Activated CD4-positive, CD25-positive, alpha-beta regulatory T cell treated with anti-CD3 and anti-CD28 coated beads, Interleukin-2, amount 50 U/mL, for 24 hours (primary cell): ENCODE measurements around the gene MARF1.
"Not testable (repeated sequence)": the region's sequence is repeated elsewhere in the genome, so short reads cannot be mapped to it uniquely, and the experiment has no call there.

Experiments used
- ATAC-seq, 2 donors: fragments of 150-1000 bp; cut with Tn5 transposase; one replicate each; pipeline ENCODE4 v1.10.0; 2021; ENCODE audit warnings: mild to moderate bottlenecking in 1 of 2, moderate library complexity in 1 of 2

MARF1 gene

DNA sequence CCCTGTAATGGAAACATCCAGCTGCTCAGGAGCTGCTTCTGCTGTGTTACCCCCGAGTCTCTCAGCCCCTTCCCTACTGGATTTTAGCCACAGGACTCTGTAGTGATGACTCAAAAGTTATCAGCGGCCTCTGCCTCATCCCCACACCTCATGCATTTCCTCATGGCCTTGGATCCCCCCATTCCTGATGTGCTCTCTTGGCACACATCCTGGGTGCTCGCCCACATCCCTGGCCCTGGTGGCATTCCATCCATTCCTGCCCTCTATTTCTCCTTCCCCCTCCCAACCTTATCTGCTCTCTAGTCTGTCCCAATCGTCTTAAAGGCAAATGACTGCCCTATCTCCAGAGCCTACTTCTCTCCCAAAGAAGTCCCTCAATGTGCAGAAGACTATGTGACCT lies 24.6 kb downstream of the MARF1 start:
- ATAC-seq = no peak

- no peak for ATAC-seq
Measured at GRCh38 chr16:15617901-15618300, 25.1 kb downstream of the MARF1 start.

- ATAC-seq = no peak
Measured at GRCh38 chr16:15616475-15617165, 26.3 kb downstream of the MARF1 start.

GRCh38 chr16:15616012-15616411 lies 26.9 kb downstream of the MARF1 start:
- no peak for ATAC-seq

- no peak for ATAC-seq
Measured at GRCh38 chr16:15613676-15614075, 29.3 kb downstream of the MARF1 start.

GRCh38 chr16:15611610-15612009 lies 31.3 kb downstream of the MARF1 start:
- ATAC-seq = no peak

GRCh38 chr16:15610369-15610871 lies 32.5 kb downstream of the MARF1 start:
- ATAC-seq = peak; percentile 76 to 82

DNA sequence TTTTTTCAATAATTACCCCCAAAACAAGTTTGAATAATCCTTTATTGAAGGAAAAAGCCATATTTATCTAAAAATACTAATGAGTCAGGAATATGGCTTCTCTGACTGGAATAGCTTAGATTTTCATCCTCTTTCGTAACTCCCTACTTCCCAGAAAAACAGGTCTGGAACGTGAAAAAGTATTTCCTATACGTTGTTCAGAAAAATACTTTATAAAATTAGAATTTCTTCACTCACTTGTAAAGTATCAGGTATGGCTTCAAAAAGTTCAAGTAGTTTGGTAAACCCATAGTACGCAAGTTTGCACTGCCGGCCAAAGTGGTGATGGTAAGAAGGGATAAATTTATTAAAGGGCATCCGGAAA lies 33.7 kb downstream of the MARF1 start:
- no peak for ATAC-seq

DNA sequence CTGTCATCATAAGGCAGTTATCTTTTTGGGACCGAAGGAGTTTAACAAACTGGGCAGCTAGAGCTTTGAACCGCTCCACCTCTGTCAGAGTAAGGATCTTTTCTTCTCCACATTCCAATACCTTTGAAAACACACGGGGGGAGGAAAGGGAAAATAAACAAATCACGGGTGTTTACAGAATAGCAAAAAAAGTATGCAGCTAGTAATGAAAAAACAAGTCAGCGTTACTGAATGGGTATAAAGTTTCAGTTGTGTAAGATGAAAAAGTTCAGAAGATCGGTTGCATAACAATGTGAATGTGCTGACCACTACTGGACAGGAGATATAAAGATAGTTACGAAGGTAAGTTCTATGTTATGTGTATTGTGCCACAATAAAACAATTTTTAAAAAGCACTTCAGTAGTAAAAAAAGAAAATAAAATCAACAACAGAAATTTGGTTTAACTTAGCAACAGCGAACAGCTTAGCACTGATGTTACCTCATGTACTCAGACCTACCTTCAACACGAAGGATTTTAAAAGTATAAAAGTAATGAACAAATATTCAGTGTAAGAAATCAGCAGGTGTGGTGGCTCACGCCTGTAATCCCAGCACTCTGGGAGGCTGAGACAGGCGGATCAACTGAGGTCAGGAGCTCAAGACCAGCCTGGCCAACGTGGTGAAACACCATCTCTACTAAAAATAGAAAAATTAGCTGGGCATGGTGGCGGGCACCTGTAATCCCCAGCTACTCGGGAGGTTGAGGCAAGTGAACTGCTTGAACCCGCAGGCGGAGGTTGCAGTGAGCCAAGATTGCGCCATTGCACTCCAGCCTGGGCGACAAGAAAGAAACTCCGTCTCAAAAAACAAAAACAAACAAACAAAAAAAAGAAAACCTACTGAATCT lies 34.3 kb downstream of the MARF1 start:
- ATAC-seq = no peak

DNA sequence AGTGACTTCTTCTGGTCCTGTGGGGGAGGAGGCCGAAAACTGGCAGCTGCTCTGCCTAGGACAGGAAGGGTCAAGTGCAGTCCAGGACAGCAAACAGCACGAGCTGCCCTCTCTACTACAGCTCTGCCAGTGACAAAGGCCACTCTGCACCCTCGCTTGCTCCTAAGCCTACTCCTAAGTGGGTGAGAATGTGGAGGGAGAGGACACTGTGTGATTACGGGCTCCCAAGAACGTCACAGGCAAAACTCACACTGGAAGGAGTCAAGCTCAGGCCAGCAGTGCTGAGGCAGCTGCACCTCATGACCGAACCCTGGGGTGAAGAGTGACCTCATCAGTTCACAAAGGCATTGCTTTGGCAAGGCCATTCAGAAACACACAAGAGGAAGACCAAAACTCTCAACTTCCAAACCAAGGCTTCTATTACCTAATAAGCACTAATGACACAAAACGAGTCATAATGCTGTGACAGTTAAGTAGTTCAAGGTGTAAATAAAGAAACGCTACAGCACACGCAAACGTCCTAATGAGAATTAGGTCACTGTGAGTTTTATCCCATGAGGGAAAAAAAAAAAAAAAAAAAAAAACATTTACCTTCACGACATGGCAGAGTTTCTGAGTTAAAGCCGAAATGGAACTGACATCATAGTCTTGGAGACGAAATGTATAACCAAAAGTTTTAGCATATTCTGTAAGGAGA lies 35.1 kb downstream of the MARF1 start:
- ATAC-seq = no peak

DNA sequence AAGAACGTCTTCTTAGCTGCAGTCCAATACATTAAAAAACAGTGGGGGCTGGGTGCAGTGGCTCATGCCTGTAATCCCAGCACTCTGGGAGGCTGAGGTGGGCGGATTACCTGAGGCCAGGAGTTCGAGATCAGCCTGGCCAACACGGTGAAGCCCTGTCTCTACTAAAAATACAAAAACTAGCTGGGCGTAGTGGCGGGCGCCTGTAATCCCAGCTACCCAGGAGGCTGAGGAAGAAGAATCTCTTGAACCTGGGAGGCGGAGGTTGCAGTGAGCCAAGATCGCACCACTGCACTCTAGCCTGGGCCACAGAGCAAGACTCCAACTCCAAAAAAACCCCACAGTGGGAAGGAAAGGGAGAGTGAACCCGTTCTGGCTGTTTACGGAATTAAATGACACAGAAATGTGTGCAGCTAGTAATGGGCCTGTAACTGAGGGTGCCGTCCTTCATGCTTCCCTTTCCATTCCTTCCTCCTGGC lies 35.7 kb downstream of the MARF1 start:
- not testable (repeated sequence) for ATAC-seq

GRCh38 chr16:15606518-15607220 lies 36.3 kb downstream of the MARF1 start:
- ATAC-seq = no peak

DNA sequence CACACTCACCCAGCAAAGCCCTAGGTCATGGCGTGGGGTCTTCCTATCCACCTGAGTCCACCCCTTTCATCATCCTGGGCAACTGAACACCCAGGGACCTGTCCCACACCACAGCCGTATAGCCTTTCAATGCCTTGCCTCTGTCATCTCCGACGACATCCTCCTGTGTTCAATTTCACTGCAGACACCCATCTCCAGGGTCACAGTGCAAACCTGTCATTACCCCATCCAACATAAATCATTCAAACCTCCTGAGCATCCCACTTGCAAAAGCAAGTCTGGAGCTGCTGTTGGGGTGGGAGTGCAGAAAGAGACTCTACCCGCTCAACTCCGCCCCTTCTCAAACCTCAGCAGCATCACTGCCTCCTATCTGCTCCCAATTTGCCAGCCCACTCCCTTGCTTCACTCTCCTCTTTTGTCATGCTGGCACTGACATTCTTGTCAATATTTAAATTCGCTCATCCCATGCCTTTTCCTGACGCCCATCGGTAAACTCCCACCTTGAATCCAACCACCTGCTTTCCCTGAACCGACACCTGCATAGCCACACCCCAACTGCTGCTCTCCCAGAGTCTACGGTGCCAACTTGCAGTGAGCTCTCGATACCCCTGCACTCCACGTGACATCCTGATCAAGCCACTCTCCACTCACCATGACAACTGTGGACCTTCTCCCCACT lies 37.0 kb downstream of the MARF1 start:
- no peak for ATAC-seq

DNA sequence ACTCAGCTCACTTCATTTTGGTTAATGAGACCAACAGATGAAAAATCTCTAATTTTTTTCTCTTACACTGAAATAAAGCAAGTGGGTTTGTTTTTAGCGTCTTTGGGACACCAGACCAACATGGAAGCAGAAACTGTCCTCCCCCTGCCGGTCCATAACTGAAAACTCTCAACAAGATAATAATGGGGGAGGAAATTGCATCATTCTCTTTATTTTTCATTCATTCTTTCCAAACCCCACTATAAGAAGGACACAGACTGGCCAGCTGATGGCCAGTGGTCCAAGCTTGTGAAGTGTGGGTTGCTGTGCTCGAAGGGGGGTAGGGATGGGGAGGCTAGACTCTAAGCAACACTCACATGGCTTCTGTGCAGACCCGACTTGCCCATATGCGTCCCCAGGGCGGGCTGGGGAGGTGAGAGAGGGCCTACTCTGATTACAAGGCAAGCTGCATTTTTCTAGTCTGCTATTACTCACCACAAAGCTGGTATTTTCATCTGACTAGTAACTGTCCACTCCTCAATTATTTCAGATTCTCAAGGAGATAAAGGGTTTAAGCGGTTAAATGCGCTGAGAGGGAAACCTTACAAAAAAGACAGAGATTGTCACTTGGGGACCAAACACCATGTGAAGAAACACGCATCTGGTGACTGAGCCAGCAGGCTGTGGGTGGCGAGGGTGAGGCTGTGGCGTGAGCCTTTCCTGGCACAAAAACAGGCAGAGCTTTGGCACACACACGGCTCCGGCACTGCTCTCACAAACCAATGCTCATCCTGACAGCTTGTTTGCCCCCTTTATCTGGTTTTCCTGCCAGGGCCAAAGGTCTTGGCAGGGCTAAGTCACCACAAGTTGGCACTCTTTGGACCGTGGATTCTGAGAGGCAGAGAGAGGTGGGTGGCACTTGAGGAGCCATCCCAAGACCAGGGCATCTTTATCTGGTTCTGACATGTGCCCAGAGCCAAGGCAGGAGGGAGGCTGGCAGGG lies 38.2 kb downstream of the MARF1 start:
- no peak for ATAC-seq

DNA sequence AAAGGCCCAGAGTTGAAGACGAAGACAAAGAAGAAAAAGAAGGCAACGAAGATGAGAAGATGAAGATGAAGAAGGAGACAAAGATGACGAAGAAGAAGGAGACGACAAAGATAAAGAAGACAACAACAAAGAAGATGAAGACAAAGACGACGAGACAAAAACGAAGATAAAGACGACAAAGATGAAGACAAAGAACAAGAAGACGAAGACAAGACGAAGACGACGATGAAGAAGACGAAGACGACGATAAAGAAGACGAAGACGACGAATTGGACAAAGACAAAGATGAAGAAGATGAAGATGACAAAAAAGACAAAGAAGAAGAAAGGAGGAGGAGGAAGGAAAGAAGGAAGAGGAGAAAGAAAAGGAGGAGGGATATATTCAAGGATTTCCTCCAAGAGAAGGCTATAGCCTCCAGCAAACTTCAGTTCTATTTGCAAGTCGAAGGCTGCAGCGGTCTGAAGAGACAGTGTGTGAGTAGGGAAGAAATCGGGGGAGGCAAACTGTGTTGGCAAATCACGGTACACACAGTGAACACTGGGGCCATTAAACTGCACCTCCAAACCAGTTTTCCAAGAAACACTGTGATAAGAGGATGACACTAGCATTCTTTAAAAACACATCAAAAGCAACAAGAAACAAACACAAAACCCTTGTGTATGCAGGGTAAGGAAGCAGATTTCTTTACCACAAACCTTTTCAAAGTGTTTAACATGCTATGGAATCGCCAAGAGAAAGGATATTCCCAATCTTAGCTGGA lies 40.5 kb downstream of the MARF1 start:
- no peak for ATAC-seq

- ATAC-seq = no peak
Measured at GRCh38 chr16:15601212-15601879, 41.6 kb downstream of the MARF1 start.

DNA sequence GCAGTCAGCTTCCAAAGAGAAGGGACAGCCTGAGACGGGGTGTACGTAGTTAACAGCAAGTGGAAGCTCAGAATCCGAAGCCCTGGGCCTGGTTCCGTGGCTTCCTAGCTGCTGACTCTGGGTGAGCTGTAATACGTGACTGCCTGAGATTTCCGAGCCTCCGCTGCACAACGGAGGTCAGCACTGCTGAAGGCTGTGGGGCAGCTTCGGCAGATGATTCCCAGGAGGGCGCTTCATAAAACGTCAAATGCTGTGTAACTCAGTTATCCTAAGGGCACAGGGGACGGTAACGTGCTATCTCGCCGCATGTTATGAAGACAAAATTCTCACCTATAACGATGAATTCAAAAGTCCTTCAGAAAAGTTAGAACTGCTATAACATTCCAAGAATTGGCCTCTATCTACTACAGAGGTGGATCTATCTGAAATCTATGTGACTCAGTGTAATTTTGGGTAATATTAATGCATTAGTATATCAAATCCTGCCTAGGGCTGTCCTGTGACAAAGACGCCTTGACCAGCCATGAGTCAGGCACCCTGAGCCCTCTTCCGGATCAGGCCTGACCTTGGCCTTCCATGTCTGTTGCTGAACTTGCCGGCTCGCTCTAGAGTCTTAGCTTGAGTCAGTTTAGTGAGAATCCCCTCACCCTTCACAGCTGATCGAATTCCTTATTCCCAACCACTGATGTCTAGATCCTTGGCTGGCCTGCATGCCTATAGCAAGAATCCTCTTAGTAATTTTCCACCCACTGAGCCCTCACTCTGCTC lies 43.5 kb downstream of the MARF1 start:
- no peak for ATAC-seq

- ATAC-seq = peak in 1 of 2 donors; percentile 62
Measured at GRCh38 chr16:15598648-15599190, 44.2 kb downstream of the MARF1 start.
